ENCODE data around the gene RASA4.
"Not testable (repeated sequence)": the region's sequence is repeated elsewhere in the genome, so short reads cannot be mapped to it uniquely, and the experiment has no call there.

GRCh38 chr7:102581722-102582121 is 34.8 kb downstream of the RASA4 start:
- TF ChIP-seq, protein P1, sequence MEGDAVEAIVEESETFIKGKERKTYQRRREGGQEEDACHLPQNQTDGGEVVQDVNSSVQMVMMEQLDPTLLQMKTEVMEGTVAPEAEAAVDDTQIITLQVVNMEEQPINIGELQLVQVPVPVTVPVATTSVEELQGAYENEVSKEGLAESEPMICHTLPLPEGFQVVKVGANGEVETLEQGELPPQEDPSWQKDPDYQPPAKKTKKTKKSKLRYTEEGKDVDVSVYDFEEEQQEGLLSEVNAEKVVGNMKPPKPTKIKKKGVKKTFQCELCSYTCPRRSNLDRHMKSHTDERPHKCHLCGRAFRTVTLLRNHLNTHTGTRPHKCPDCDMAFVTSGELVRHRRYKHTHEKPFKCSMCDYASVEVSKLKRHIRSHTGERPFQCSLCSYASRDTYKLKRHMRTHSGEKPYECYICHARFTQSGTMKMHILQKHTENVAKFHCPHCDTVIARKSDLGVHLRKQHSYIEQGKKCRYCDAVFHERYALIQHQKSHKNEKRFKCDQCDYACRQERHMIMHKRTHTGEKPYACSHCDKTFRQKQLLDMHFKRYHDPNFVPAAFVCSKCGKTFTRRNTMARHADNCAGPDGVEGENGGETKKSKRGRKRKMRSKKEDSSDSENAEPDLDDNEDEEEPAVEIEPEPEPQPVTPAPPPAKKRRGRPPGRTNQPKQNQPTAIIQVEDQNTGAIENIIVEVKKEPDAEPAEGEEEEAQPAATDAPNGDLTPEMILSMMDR (IDR thresholded peaks at IDR 0.05), result not testable (repeated sequence)
- TF ChIP-seq EZH2 (IDR thresholded peaks at IDR 0.05; ENCODE audit: borderline replicate concordance, insufficient read depth, low read depth, low read length, poor library complexity, severe bottlenecking), result not testable (repeated sequence)

Data from B cell (primary cell).